GM12891 (cell line): ENCODE results near the gene APOA5.

ENCODE experiments used
- POLR2A ChIP-seq: IDR thresholded peaks from 2 replicates; pipeline ENCODE4 v1.6.1; 2011; ENCODE audit warnings: low read depth, low read length, control low read depth
- POLR2AphosphoS5 ChIP-seq: IDR thresholded peaks from 2 replicates; pipeline ENCODE4 v1.6.1; 2011; ENCODE audit warnings: low read depth, low read length, control low read depth
- POU2F2 ChIP-seq: IDR thresholded peaks from 2 replicates; pipeline ENCODE4 v1.6.1; 2011; ENCODE audit warnings: low read depth, mild to moderate bottlenecking, control low read depth, low read length, moderate library complexity
- SPI1 ChIP-seq: IDR thresholded peaks from 2 replicates; pipeline ENCODE4 v1.6.1; 2011; ENCODE audit warnings: low read depth, low read length, control low read depth
- TAF1 ChIP-seq: IDR thresholded peaks from 2 replicates; pipeline ENCODE4 v1.6.1; 2011; ENCODE audit warnings: low read depth, low read length, control low read depth

- TF ChIP-seq POLR2A (no peak), TAF1 (no peak), POLR2AphosphoS5 (no peak), SPI1 (no peak), POU2F2 (no peak)
Observed at GRCh38 chr11:116800610-116801009, 8.9 kb upstream of the APOA5 start.
